Neural progenitor cell (in vitro differentiated cells): Measurements from ENCODE around the gene PGBD4. TPM values are rescaled to one million over a fixed set of nuclear protein-coding genes. Genes with fewer than 3 reads are reported as not detected.
A peak's percentile ranks its signal among the peaks of the same experiment; 100 is the strongest.

Experiments used
- DNase-seq: peaks from one replicate; pipeline ENCODE4 v3.0.0-alpha.2; 2016; ENCODE audit warnings: low spot score
- H2AFZ ChIP-seq: fragments of 200-600 bp; sonication (generic); replicated peaks from 2 replicates; pipeline ENCODE4 v1.6.1; 2016; ENCODE audit warnings: antibody characterized with exemption
- H3F3A ChIP-seq: fragments of 200-600 bp; sonication (generic); 2 replicates; pipeline ENCODE4 v1.6.1; 2016; ENCODE audit warnings: antibody characterized with exemption, low read depth
- H3K27ac ChIP-seq: fragments of 200-600 bp; sonication (generic); 2 replicates; pipeline ENCODE4 v1.5.1; 2016; ENCODE audit warnings: mild to moderate bottlenecking
- H3K27me3 ChIP-seq: fragments of 200-600 bp; sonication (generic); 2 replicates; pipeline ENCODE4 v1.6.1; 2016; ENCODE audit warnings: mild to moderate bottlenecking, moderate library complexity
- H3K36me3 ChIP-seq: fragments of 200-600 bp; sonication (generic); 2 replicates; pipeline ENCODE4 v1.5.1; 2016
- H3K4me1 ChIP-seq: fragments of 200-600 bp; sonication (generic); 2 replicates; pipeline ENCODE4 v1.6.1; 2016; ENCODE audit warnings: mixed run types
- H3K4me2 ChIP-seq: fragments of 200-600 bp; sonication (generic); 2 replicates; pipeline ENCODE4 v1.6.1; 2016
- H3K4me3 ChIP-seq: fragments of 200-600 bp; sonication (generic); 2 replicates; pipeline ENCODE4 v1.5.1; 2016
- H3K79me2 ChIP-seq: fragments of 200-600 bp; sonication (generic); 2 replicates; pipeline ENCODE4 v1.6.1; 2016; ENCODE audit warnings: low read depth
- H3K9ac ChIP-seq: fragments of 200-600 bp; sonication (generic); 2 replicates; pipeline ENCODE4 v1.6.1; 2016
- H3K9me3 ChIP-seq: fragments of 200-600 bp; sonication (generic); 2 replicates; pipeline ENCODE4 v1.5.1; 2016; ENCODE audit warnings: low read depth
- H4K20me1 ChIP-seq: fragments of 200-600 bp; sonication (generic); 2 replicates; pipeline ENCODE4 v1.6.1; 2016; ENCODE audit warnings: low read depth
- H3K27ac Mint-ChIP-seq: 3 replicates; pipeline ENCODE4 v1.8.0; 2021; ENCODE audit warnings: mixed read lengths
- H3K27me3 Mint-ChIP-seq: 2 replicates; pipeline ENCODE4 v1.8.0; 2022; ENCODE audit warnings: low read depth, mild to moderate bottlenecking, inconsistent platforms, moderate library complexity, mixed read lengths; ENCODE audit not compliant: insufficient read depth
- H3K36me3 Mint-ChIP-seq: 3 replicates; pipeline ENCODE4 v1.8.0; 2021; ENCODE audit warnings: mixed read lengths
- H3K4me1 Mint-ChIP-seq: 3 replicates; pipeline ENCODE4 v1.8.0; 2021; ENCODE audit warnings: mixed read lengths
- H3K4me3 Mint-ChIP-seq: 3 replicates; pipeline ENCODE4 v1.8.0; 2021; ENCODE audit warnings: mild to moderate bottlenecking, moderate library complexity, mixed read lengths
- H3K9me3 Mint-ChIP-seq: 3 replicates; pipeline ENCODE4 v1.8.0; 2020; ENCODE audit warnings: mixed read lengths
- CTCF ChIP-seq: fragments of 200-600 bp; sonication (generic); IDR thresholded peaks from 2 replicates; pipeline ENCODE4 v1.5.1; 2017; ENCODE audit warnings: antibody characterized with exemption, mild to moderate bottlenecking
- EZH2 ChIP-seq: fragments of 200-600 bp; sonication (generic); IDR thresholded peaks from 2 replicates; pipeline ENCODE4 v1.6.1; 2017; ENCODE audit warnings: antibody characterized with exemption, mild to moderate bottlenecking, moderate library complexity
- EZH2phosphoT487 ChIP-seq: fragments of 200-600 bp; sonication (generic); IDR thresholded peaks from 2 replicates; pipeline ENCODE4 v1.6.1; 2017; ENCODE audit warnings: antibody characterized with exemption
- total RNA-seq: library from RNA; depleted of rRNA; stranded (reverse); fragments of >200 nt; gene quantifications from 2 replicates; pipeline ENCODE4 v1.2.3, GENCODE V29; 2015; ENCODE audit warnings: low replicate concordance

Gene PGBD4
- total RNA-seq, 1 donor from 2014 or later: 1.7 TPM

- H3K9me3 ChIP-seq: no peaks in the 10 kb centered on the region
- H3K27me3 ChIP-seq: no peaks in the 10 kb centered on the region
- H2AFZ ChIP-seq: peak overlapping the region; percentile 32
- peak; percentile 32 for DNase-seq
- no peak overlapping the region for H3K27ac ChIP-seq
- no peaks in the 10 kb centered on the region for H3F3A ChIP-seq
- Mint-ChIP-seq H3K27ac (no peak overlapping the region), H3K4me3 (no peak overlapping the region), H3K9me3 (no peaks in the 10 kb centered on the region), H3K36me3 (no peaks in the 10 kb centered on the region), H3K4me1 (no peaks in the 10 kb centered on the region), H3K27me3 (no peaks in the 10 kb centered on the region)
- no peaks in the 10 kb centered on the region for H3K36me3 ChIP-seq
- H4K20me1 ChIP-seq: no peaks in the 10 kb centered on the region
- H3K9ac ChIP-seq: no peak overlapping the region
- H3K4me3 ChIP-seq: no peak overlapping the region
- H3K4me2 ChIP-seq: no peak overlapping the region
- TF ChIP-seq CTCF (peak; percentile 81), EZH2 (no peak)
- H3K4me1 ChIP-seq: no peaks in the 10 kb centered on the region
- no peaks in the 10 kb centered on the region for H3K79me2 ChIP-seq
Observed at GRCh38 chr15:34109797-34110663, 8.1 kb downstream of the PGBD4 start.

GRCh38 chr15:34111488-34111887 lies 9.6 kb downstream of the PGBD4 start:
- H3K27me3 ChIP-seq: no peaks in the 10 kb centered on the region
- Mint-ChIP-seq H3K4me3 (no peak overlapping the region), H3K36me3 (no peaks in the 10 kb centered on the region), H3K9me3 (no peaks in the 10 kb centered on the region), H3K4me1 (no peaks in the 10 kb centered on the region), H3K27me3 (no peaks in the 10 kb centered on the region), H3K27ac (no peak overlapping the region)
- H3K27ac ChIP-seq: no peak overlapping the region
- H3K4me1 ChIP-seq: no peaks in the 10 kb centered on the region
- no peaks in the 10 kb centered on the region for H4K20me1 ChIP-seq
- no peak overlapping the region for H3K9ac ChIP-seq
- H3K36me3 ChIP-seq: no peaks in the 10 kb centered on the region
- H3K79me2 ChIP-seq: no peaks in the 10 kb centered on the region
- no peaks in the 10 kb centered on the region for H3K9me3 ChIP-seq
- TF ChIP-seq EZH2 (no peak), CTCF (no peak), EZH2phosphoT487 (no peak)
- DNase-seq: no peak
- no peak overlapping the region for H3K4me2 ChIP-seq
- H3F3A ChIP-seq: no peaks in the 10 kb centered on the region
- peak overlapping the region; percentile 72 for H2AFZ ChIP-seq
- H3K4me3 ChIP-seq: no peak overlapping the region

DNA sequence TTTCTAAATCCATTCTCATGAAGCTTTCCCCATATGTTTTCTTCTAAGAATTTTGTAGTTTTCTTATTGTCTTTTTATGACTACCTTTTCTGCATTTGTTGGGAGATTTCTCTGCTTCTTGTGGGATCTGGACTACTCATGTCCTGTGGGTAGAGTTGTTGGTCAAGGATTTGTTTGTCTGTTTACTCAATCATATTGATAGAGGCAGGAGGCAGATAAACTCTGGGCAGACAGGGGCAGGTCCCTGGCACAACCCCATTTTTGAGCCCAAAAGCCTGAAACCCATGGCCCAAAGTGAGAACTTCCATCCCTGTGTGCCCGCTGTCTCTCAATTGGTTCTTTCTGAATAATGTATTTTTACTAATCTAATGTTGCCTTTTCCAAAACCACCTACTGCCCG lies 12.3 kb downstream of the PGBD4 start:
- Histone ChIP-seq H3K4me3 (no peak overlapping the region), H3K4me2 (no peak overlapping the region), H3K27me3 (no peaks in the 10 kb centered on the region), H3K4me1 (no peaks in the 10 kb centered on the region), H3K79me2 (no peaks in the 10 kb centered on the region), H3K9ac (no peak overlapping the region), H3K9me3 (no peaks in the 10 kb centered on the region), H2AFZ (no peak overlapping the region), H3F3A (no peaks in the 10 kb centered on the region), H3K27ac (no peak overlapping the region), H3K36me3 (no peaks in the 10 kb centered on the region), H4K20me1 (no peaks in the 10 kb centered on the region)
- DNase-seq: no peak
- Mint-ChIP-seq H3K36me3 (no peaks in the 10 kb centered on the region), H3K27me3 (peaks cover 3% of the 10 kb centered on the region), H3K4me1 (no peaks in the 10 kb centered on the region), H3K4me3 (no peak overlapping the region), H3K27ac (no peak overlapping the region), H3K9me3 (no peaks in the 10 kb centered on the region)
- no peak for TF ChIP-seq EZH2phosphoT487
- TF ChIP-seq EZH2: no peak
- TF ChIP-seq CTCF: no peak
